ENCODE data around the gene FOS. TPM values are rescaled to one million over a fixed set of nuclear protein-coding genes. Genes with fewer than 3 reads are reported as not detected.
A peak's percentile ranks its signal among the peaks of the same experiment; 100 is the strongest.
"Not testable (repeated sequence)": the region's sequence is repeated elsewhere in the genome, so short reads cannot be mapped to it uniquely, and the experiment has no call there.

The FOS gene
- total RNA-seq, 6 donors from 2014 or later, result 386 to 1,146 (median 633) TPM

DNA sequence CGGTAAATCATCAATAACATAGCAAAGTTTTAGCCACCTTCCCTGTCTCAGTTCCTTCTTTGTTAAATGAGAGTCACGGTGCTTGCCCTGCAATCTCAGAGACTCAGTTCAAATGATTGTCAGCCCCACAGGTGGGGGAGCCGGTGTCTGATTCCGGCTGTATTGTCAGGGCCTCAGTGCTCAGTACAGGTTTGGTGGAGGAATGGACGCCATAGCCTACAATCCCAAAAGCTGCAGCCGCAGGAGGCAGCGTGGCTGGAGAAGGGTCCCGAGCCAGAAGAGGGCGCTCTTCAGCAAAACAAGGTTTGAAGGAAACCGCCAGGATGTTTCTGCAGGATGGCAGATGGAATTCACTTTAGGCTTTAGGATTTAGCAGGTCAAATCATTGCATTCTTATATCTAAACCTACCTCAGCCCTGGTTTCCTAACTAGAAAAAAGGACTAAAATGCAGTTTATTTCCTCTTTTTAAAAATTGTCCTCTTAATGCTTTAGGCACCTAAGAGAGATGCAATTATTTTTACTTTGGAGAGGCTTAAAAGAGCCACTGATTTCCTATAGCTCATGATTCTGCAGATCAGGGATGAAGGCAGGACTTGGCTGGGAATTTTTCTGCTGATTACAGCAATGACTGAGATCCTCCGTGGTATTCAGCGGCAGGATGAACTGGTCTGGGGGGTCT lies 29.2 kb downstream of the FOS start:
- ATAC-seq (ENCODE audit: low FRiP score in 2 of 2) (peak; percentile 76 to 78), DNase-seq (peak; percentile 37 to 88)
- no peaks in the 10 kb centered on the region for H3K27me3 ChIP-seq
- no peak overlapping the region for H3K27ac ChIP-seq
- no peak overlapping the region for H3K4me3 ChIP-seq
- H3K4me1 ChIP-seq, result peaks cover 22 to 46% (median 34%) of the 10 kb centered on the region in 4 donors
- TF ChIP-seq, protein P1, sequence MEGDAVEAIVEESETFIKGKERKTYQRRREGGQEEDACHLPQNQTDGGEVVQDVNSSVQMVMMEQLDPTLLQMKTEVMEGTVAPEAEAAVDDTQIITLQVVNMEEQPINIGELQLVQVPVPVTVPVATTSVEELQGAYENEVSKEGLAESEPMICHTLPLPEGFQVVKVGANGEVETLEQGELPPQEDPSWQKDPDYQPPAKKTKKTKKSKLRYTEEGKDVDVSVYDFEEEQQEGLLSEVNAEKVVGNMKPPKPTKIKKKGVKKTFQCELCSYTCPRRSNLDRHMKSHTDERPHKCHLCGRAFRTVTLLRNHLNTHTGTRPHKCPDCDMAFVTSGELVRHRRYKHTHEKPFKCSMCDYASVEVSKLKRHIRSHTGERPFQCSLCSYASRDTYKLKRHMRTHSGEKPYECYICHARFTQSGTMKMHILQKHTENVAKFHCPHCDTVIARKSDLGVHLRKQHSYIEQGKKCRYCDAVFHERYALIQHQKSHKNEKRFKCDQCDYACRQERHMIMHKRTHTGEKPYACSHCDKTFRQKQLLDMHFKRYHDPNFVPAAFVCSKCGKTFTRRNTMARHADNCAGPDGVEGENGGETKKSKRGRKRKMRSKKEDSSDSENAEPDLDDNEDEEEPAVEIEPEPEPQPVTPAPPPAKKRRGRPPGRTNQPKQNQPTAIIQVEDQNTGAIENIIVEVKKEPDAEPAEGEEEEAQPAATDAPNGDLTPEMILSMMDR (IDR thresholded peaks at IDR 0.05), result peak; percentile 85 to 88 (median 87)
- TF ChIP-seq POLR2AphosphoS5 (IDR thresholded peaks at IDR 0.05) (peak in 1 of 2 donors; percentile 46), EP300 (IDR thresholded peaks at IDR 0.05) (no peak)
- WGBS, 2 donors, result 23 to 25% methylated on average over 12 of the region's 12 CpGs
- no peaks in the 10 kb centered on the region for H3K36me3 ChIP-seq
- H3K9me3 ChIP-seq, result no peaks in the 10 kb centered on the region

DNA sequence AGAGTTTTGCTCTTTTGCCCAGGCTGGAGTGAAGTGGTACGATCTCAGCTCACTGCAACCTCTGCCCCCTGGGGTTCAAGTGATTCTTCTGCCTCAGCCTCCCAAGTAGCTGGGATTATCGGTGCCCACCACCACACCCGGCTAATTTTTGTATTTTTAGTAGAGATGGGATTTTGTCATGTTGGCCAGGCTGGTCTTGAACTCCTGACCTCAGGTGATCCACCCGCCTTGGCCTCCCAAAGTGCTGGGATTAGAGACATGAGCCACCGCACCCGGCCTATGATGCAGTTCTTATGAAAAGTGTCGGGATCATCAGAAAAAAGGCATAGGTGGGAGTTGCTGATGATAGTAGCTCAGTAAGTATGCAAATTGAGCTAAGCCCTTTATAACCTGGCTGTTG lies 30.4 kb downstream of the FOS start:
- not testable (repeated sequence) for H3K27ac ChIP-seq; H3K9me3 ChIP-seq; H3K36me3 ChIP-seq; H3K4me3 ChIP-seq; H3K27me3 ChIP-seq; ATAC-seq (ENCODE audit: low FRiP score in 2 of 2)
- 92 to 96% methylated on average over 7 of the region's 7 CpGs for whole genome bisulfite sequencing, 2 donors
- peaks cover 17 to 36% (median 28%) of the 10 kb centered on the region in 4 donors for H3K4me1 ChIP-seq
- peak in 1 of 2 donors; percentile 1 for DNase-seq

DNA sequence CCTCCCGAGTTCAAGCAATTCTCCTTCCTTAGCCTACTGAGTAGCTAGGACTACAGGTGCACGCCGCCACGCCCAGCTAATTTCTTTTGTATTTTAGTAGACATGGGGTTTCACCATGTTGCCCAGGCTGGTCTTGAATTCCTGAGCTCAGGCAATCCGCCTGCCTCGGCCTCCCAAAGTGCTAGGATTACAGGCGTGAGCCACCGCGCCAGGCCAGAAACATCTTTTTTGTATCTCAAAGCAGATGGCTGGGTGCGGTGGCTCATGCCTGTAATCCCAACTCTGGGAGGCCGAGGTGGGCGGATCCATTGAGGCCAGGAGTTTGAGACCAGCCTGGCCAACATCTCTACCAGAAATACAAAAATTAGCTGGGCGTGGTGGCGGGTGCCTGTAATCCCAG lies 30.9 kb downstream of the FOS start:
- H3K4me1 ChIP-seq, result peaks cover 17 to 37% (median 28%) of the 10 kb centered on the region in 4 donors
- H3K4me3 ChIP-seq; H3K9me3 ChIP-seq; H3K36me3 ChIP-seq; ATAC-seq (ENCODE audit: low FRiP score in 2 of 2); H3K27me3 ChIP-seq: not testable (repeated sequence)
- DNase-seq, result peak in 1 of 2 donors; percentile 19
- H3K27ac ChIP-seq, result peak overlapping the region in 3 of 4 donors; percentile 80 to 91 (median 82)
- WGBS, 2 donors, result 89 to 93% methylated on average over 14 of the region's 14 CpGs

DNA sequence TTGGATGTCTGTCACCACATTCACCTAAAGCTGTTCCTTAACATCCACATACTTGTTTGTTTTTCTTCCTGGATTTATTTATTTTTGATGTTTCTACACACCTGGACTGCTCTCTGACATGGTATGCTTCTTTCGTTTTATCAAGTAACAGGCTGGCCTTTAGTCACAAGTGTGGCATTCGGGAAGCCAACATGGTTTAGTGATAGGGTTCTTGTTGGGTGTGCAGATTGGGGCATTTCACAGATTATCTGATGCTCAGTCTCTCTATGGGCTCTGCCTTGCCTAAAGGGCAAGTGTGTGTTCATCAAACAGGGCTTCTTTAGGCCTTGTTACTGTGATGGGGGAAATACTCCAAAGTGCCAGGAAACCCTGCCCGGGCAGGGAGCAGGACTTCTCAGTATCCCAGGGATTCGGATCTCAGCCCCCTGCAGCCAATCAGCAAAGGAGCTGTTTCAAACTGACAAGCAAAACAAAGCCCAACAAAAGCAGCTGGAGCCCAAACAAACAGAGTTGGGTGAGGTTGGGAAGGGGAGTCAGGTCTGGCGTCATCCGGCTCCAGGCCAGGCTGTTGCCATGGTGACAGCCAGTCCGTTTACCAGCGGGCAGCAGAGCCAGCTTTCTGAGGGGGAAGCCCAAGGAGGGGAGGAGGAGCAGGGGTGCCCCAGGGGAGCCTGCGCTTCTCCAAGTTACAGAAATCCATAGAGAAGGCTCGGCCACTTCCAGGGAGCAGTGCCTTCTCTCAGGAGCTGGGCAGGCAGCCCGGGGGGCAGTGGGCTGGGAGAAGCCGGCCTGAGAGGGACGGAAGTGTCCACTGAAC lies 31.9 kb downstream of the FOS start:
- ATAC-seq (ENCODE audit: low FRiP score in 2 of 2) (peak; percentile 84 to 88), DNase-seq (peak; percentile 86 to 92)
- Histone ChIP-seq H3K4me1 (peaks cover 18 to 46% (median 33%) of the 10 kb centered on the region in 4 donors), H3K4me3 (peak overlapping the region in 1 of 4 donors; percentile 3), H3K27me3 (no peaks in the 10 kb centered on the region), H3K9me3 (no peaks in the 10 kb centered on the region), H3K36me3 (no peaks in the 10 kb centered on the region), H3K27ac (peak overlapping the region; percentile 78 to 91 (median 81))
- TF ChIP-seq, protein P1 (IDR thresholded peaks at IDR 0.05), result no peak
- TF ChIP-seq EP300 (IDR thresholded peaks at IDR 0.05) (peak in 2 of 4 donors; percentile 46 to 73), POLR2AphosphoS5 (IDR thresholded peaks at IDR 0.05) (peak; percentile 78 to 80), POLR2A (IDR thresholded peaks at IDR 0.05) (peak in 1 of 4 donors; percentile 28)
- WGBS, 2 donors, result 32 to 33% methylated on average over 10 to 13 of the region's 13 CpGs

DNA sequence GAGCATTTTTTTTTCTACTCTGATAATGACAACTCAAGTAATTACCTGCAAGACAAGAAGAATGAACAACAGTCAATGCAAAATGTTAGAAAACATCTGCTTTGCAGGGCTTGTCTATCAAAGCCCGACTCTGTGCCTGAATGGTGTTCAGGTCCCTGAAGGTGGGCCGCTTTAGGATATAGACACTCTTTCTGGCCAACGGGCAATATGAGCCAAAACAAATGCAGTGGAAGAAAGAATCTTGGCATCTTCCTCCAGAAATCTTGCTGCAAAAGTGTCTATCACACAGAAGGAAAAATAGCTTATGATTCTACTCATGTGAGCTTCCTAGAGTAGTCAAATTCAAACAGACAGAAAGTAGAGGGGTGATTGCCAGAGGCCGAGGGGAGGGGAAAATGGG lies 32.7 kb downstream of the FOS start:
- TF ChIP-seq POLR2A (IDR thresholded peaks at IDR 0.05) (no peak), POLR2AphosphoS5 (IDR thresholded peaks at IDR 0.05) (no peak), EP300 (IDR thresholded peaks at IDR 0.05) (no peak)
- TF ChIP-seq, protein P1 (IDR thresholded peaks at IDR 0.05), result no peak
- 60 to 62% methylated on average over 4 of the region's 4 CpGs for WGBS, 2 donors
- no peak for DNase-seq
- no peaks in the 10 kb centered on the region for H3K36me3 ChIP-seq
- H3K4me3 ChIP-seq, result no peak overlapping the region
- no peaks in the 10 kb centered on the region for H3K27me3 ChIP-seq
- no peaks in the 10 kb centered on the region for H3K9me3 ChIP-seq
- peak overlapping the region; percentile 78 to 91 (median 81) for H3K27ac ChIP-seq
- peaks cover 20 to 48% (median 33%) of the 10 kb centered on the region in 4 donors for H3K4me1 ChIP-seq
- ATAC-seq (ENCODE audit: low FRiP score in 2 of 2), result no peak
